ENCODE data around the gene SELENOH.

The SELENOH gene

GRCh38 chr11:57776577-57777210 is 35.4 kb downstream of the SELENOH start:
- no peak for DNase-seq
- intact Hi-C loops (cut with DNase I), result no loop called here

GRCh38 chr11:57777969-57778317 is 36.7 kb downstream of the SELENOH start:
- no peak for DNase-seq
- intact Hi-C loops (cut with DNase I), result no loop called here

- DNase-seq, result peak; percentile 47 to 93 (median 70)
- intact Hi-C loops (cut with DNase I), result no loop called here
These were observed 37.2 kb downstream of the SELENOH start for GRCh38 chr11:57778318-57779037.

GRCh38 chr11:57779276-57779675 is 38.0 kb downstream of the SELENOH start:
- DNase-seq, result peak in 4 of 10 donors; percentile 28 to 88 (median 42)

GRCh38 chr11:57781529-57781943 is 40.2 kb downstream of the SELENOH start:
- intact Hi-C loops (cut with DNase I), result no loop called here
- no peak for DNase-seq

More at GRCh38 chr11:57779276-57779675, 38.0 kb downstream of the SELENOH start:
- intact Hi-C loops (cut with DNase I), result no loop called here

DNA sequence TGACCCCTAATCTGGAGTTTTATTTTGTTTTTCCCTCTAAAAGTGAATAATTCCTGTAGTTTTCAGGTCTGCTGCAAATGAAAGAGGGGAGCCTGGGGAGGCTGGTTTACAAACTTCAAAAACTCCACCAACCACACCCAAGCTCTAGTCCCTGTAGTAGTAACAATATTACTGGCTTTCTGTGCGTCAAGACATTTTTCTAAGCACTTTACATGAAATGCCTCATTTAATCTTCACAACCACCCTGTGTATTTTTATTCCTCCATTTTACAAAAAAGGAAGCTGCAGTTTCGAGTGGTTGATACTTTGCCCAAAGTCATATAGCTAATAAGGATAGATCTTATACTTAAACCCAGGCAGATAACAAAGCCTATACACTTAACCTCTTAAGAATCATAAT is 43.8 kb downstream of the SELENOH start:
- no peak for DNase-seq
- intact Hi-C loops (cut with DNase I), result no loop called here

GRCh38 chr11:57786436-57786835 is 45.1 kb downstream of the SELENOH start:
- intact Hi-C loops (cut with DNase I), result no loop called here
- no peak for DNase-seq

- intact Hi-C loops (cut with DNase I), result no loop called here
- no peak for DNase-seq
These were observed 45.8 kb downstream of the SELENOH start for GRCh38 chr11:57787006-57787604.

DNA sequence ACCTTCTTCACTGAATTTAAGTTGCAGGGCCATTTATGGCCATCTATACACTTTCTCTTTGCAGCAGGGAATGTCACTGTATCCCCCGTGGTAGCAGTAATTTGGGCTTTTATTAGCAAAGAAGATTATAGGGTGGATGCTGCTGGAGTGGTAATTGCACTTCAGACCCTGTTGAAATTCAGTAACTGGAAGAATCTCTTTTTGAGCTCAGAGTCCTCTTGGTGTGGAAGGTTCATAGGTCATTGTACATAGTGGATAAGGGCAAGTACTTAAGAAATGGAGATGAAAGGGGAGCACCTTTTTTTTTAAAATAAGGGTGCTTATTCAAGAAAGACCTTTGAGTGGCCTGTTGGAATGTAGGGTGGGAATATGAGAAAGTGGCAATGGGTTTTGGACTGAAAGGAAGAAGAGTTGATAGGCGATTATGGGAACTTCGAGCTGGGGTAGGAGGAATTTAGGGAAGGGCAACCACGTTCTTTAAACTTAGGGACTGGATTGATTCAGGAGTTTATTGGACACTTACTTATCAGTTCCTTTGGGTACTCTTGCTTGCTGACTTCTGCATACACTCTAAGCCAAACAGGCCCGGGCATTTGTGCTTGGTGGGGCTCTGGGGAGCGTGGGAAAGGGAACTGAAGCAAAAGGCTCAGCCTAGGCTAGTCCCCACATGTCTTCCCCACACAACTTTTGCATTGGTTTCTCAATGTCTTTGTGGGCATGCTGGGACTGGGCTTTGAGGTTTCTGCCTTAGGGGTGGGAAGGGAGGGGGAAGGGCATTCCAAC is 46.8 kb downstream of the SELENOH start:
- peak in 2 of 10 donors; percentile 22 to 84 for DNase-seq

GRCh38 chr11:57788703-57789088 is 47.4 kb downstream of the SELENOH start:
- DNase-seq, result no peak
- intact Hi-C loops (cut with DNase I), result no loop called here

More for the DNA sequence above, 46.8 kb downstream of the SELENOH start:
- intact Hi-C loops (cut with DNase I), result no loop called here

GRCh38 chr11:57791321-57792059 is 50.2 kb downstream of the SELENOH start:
- no peak for DNase-seq
- intact Hi-C loops (cut with DNase I), result no loop called here

- intact Hi-C loops (cut with DNase I), result no loop called here
- peak in 4 of 10 donors; percentile 26 to 66 (median 41) for DNase-seq
These were observed 50.8 kb downstream of the SELENOH start for GRCh38 chr11:57792060-57792541.

DNA sequence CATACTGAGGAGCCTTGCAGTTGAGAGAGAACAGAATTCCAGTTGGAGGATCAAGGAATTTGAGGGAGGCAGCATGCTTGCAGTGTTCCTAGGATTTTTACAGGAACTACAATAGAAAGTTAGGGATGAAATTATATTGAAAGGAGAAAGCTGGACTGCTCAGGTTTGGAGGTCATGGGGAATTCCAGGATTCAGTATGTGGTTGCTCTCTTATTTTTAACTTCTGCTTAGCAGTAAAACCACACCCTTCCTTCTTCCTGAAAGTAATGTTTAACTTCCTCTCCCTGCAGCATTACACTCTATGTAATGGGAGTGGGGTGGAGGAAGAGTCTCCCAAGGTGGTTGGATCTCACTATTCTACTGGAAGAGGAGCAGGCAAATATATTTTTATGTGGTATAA is 51.6 kb downstream of the SELENOH start:
- intact Hi-C loops (cut with DNase I), result no loop called here
- DNase-seq, result no peak
